SK-MEL-5 (cell line): ENCODE measurements around the gene APBA2. TPM values are rescaled to one million over a fixed set of nuclear protein-coding genes. Genes with fewer than 3 reads are reported as not detected.

Source experiments
- DNase-seq: peaks from one replicate; pipeline ENCODE4 v3.0.0-alpha.2; 2016; ENCODE audit warnings: low read depth, low spot score
- in situ Hi-C: cut with HindIII; loops from 2 replicates; pipeline ENCODE4 v1.10.0; 2016; ENCODE audit warnings: low sequenced_read_pairs, high pct_unique_total_duplicates, low pct_unique_long_range_greater_than_20kb
- total RNA-seq: library from RNA; depleted of rRNA; stranded (reverse); fragments of >200 nt; shearing (Covaris generic); gene quantifications from 2 replicates; pipeline ENCODE4 v1.2.3, GENCODE V29; 2014

Gene APBA2
- total RNA-seq, 1 experiment from 2014 or later = 24.6 TPM

GRCh38 chr15:28873585-28874190, 12.1 kb upstream of the APBA2 start:
- in situ Hi-C loops = no loop called here
- no peak for DNase-seq

GRCh38 chr15:28875461-28876000, 10.2 kb upstream of the APBA2 start:
- no peak for DNase-seq
- in situ Hi-C loops = no loop called here

GRCh38 chr15:28876131-28876844, 9.5 kb upstream of the APBA2 start:
- in situ Hi-C loops = no loop called here
- no peak for DNase-seq

GRCh38 chr15:28876845-28877185, 9.0 kb upstream of the APBA2 start:
- in situ Hi-C loops = no loop called here
- no peak for DNase-seq

GRCh38 chr15:28878209-28878608, 7.6 kb upstream of the APBA2 start:
- no peak for DNase-seq
- in situ Hi-C loops = no loop called here

- in situ Hi-C loops = no loop called here
These were observed 6.2 kb upstream of the APBA2 start for GRCh38 chr15:28879551-28879950.

GRCh38 chr15:28880680-28881079, 5.1 kb upstream of the APBA2 start:
- in situ Hi-C loops = no loop called here
- no peak for DNase-seq

More at GRCh38 chr15:28879551-28879950, 6.2 kb upstream of the APBA2 start:
- no peak for DNase-seq

- DNase-seq = no peak
- in situ Hi-C loops = no loop called here
These were observed 4.6 kb upstream of the APBA2 start for GRCh38 chr15:28881170-28881569.

- DNase-seq = peak; percentile 13
- in situ Hi-C loops = no loop called here
These were observed 4.2 kb upstream of the APBA2 start for GRCh38 chr15:28881600-28881999.

- no peak for DNase-seq
- in situ Hi-C loops = no loop called here
These were observed 1.4 kb upstream of the APBA2 start for GRCh38 chr15:28884151-28884940.

- no peak for DNase-seq
- in situ Hi-C loops = no loop called here
These were observed 595 bp upstream of the APBA2 start for GRCh38 chr15:28885128-28885629.

GRCh38 chr15:28886431-28887338, 911 bp downstream of the APBA2 start:
- in situ Hi-C loops = no loop called here
- no peak for DNase-seq

- in situ Hi-C loops = no loop called here
- no peak for DNase-seq
These were observed 1.8 kb downstream of the APBA2 start for GRCh38 chr15:28887339-28888174.

GRCh38 chr15:28888302-28888894, 2.6 kb downstream of the APBA2 start:
- in situ Hi-C loops = no loop called here
- no peak for DNase-seq

- DNase-seq = no peak
These were observed 3.1 kb downstream of the APBA2 start for GRCh38 chr15:28888900-28889299.

GRCh38 chr15:28889346-28889745, 3.6 kb downstream of the APBA2 start:
- in situ Hi-C loops = no loop called here
- DNase-seq = no peak

More at GRCh38 chr15:28888900-28889299, 3.1 kb downstream of the APBA2 start:
- in situ Hi-C loops = no loop called here
